ENCODE measurements around the gene SLC11A2. TPM values are rescaled to one million over a fixed set of nuclear protein-coding genes. Genes with fewer than 3 reads are reported as not detected.

SLC11A2 gene
- total RNA-seq, 1 experiment from 2014 or later: 47.9 TPM

DNA sequence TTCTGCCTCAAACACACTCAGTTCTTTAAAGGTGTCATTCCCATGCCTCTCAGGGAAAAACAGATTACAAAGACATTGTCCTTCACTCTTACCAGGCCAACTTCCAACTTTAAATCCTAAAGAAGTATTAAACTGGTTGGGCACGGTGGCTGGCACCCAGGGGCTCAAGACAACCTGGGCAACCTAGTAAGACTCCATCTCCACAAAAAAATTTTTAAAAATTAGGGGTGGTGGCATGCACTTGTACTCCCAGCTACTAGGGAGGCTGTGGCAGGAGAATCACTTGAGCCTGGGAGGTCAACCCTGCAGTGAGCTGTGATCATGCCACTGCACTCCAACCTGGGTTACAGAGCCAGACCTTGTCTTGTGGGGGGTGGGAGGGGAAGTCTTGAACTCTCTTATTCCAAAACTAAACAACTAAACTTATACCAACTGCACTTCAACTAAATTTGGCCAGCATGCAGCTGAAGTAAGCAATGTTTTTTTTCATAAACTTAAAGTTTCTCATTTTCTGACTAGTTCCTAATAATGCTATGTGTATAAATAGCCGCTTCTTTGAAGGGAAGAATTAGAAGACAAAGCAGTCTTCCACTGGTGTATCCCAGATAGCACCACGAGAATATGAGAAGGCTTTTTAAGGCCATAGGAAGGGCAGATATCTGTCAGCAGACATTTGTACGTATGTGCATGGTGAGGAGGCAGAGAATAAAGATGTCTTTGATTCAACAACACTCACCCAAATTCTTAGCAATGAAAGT is 2.4 kb downstream of the SLC11A2 start:
- H4K5ac ChIP-seq (ENCODE audit: insufficient read length, low read depth, low read length): no peak overlapping the region
- H3K18ac ChIP-seq (ENCODE audit: insufficient read length, low read depth, low read length): no peak overlapping the region
- no peak overlapping the region for H4K91ac ChIP-seq (ENCODE audit: insufficient read length, low read depth, low read length)
- H2BK15ac ChIP-seq (ENCODE audit: low read depth, low read length): no peak overlapping the region
- H3K79me1 ChIP-seq (ENCODE audit: insufficient read depth, low read depth, low read length, poor library complexity, severe bottlenecking): no peaks in the 10 kb centered on the region
- no peak for DNase-seq
- H3K36me3 Mint-ChIP-seq (ENCODE audit: insufficient read depth in 1 of 3, low read depth in 3 of 3): no peaks in the 10 kb centered on the region
- H3K23me2 ChIP-seq (ENCODE audit: insufficient read length, low read depth, low read length, poor library complexity, severe bottlenecking): peaks cover 7% of the 10 kb centered on the region
- H3K23ac ChIP-seq (ENCODE audit: insufficient read length, low read depth, low read length): no peak overlapping the region
- no CpG with 5 or more reads among the region's 4 CpGs for WGBS (ENCODE audit: extremely low coverage, insufficient read length, low lambda C conversion rate)
- no peak overlapping the region for H3K27ac ChIP-seq (ENCODE audit: insufficient read length, low read depth, low read length)
- no peak overlapping the region for H2AFZ ChIP-seq (ENCODE audit: low read length)
- no peaks in the 10 kb centered on the region for H4K20me1 ChIP-seq (ENCODE audit: control insufficient read depth, insufficient read depth, insufficient read length)
- H2BK120ac ChIP-seq (ENCODE audit: low read depth, low read length, poor library complexity, severe bottlenecking): no peak overlapping the region
- no peak overlapping the region for H3K9ac ChIP-seq (ENCODE audit: extremely low read depth, insufficient read length, low read length)
- no peak overlapping the region for H3T11ph ChIP-seq (ENCODE audit: low read length)
- H3K27ac Mint-ChIP-seq: peak overlapping the region; percentile 95 to 97 (median 97)
- peaks cover 2% of the 10 kb centered on the region for H3K27me3 Mint-ChIP-seq (ENCODE audit: low read depth)
- H2BK5ac ChIP-seq (ENCODE audit: insufficient read length, low read length): no peak overlapping the region
- H3K4me2 ChIP-seq (ENCODE audit: insufficient read depth, insufficient read length, low read length): no peak overlapping the region
- no peak overlapping the region for H3K14ac ChIP-seq (ENCODE audit: insufficient read depth, low read length)
- peaks cover 51% of the 10 kb centered on the region in 2 experiments for H3K4me1 Mint-ChIP-seq
- no peak overlapping the region for H4K8ac ChIP-seq (replicated peaks; ENCODE audit: insufficient read length, low read depth, low read length)
- no peaks in the 10 kb centered on the region for H3K9me3 ChIP-seq (ENCODE audit: control insufficient read depth, low read depth, low read length)
- peaks cover 8% of the 10 kb centered on the region for H3K79me2 ChIP-seq (ENCODE audit: insufficient read depth, low read length)
- no peaks in the 10 kb centered on the region for H3K9me3 Mint-ChIP-seq
- no peaks in the 10 kb centered on the region for H3K27me3 ChIP-seq (ENCODE audit: insufficient read depth, low read length)
- TF ChIP-seq, protein P1, sequence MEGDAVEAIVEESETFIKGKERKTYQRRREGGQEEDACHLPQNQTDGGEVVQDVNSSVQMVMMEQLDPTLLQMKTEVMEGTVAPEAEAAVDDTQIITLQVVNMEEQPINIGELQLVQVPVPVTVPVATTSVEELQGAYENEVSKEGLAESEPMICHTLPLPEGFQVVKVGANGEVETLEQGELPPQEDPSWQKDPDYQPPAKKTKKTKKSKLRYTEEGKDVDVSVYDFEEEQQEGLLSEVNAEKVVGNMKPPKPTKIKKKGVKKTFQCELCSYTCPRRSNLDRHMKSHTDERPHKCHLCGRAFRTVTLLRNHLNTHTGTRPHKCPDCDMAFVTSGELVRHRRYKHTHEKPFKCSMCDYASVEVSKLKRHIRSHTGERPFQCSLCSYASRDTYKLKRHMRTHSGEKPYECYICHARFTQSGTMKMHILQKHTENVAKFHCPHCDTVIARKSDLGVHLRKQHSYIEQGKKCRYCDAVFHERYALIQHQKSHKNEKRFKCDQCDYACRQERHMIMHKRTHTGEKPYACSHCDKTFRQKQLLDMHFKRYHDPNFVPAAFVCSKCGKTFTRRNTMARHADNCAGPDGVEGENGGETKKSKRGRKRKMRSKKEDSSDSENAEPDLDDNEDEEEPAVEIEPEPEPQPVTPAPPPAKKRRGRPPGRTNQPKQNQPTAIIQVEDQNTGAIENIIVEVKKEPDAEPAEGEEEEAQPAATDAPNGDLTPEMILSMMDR (conservative IDR thresholded peaks at IDR 0.05): no peak
- peak overlapping the region; percentile 78 to 92 for H3K4me3 Mint-ChIP-seq
- no peak overlapping the region for H2AK5ac ChIP-seq (ENCODE audit: insufficient read length, low read length)
- H2BK12ac ChIP-seq (ENCODE audit: insufficient read length, low read depth, low read length): no peak overlapping the region
- H3K56ac ChIP-seq (ENCODE audit: insufficient read length, low read depth, low read length): no peak overlapping the region
- no peak overlapping the region for H3K4ac ChIP-seq (ENCODE audit: low read depth, low read length)
- no peak overlapping the region for H2BK20ac ChIP-seq (ENCODE audit: low read depth, low read length, poor library complexity, severe bottlenecking)
- peaks cover 3% of the 10 kb centered on the region; the same call in 1 of the 2 replicates for H3K4me1 ChIP-seq (ENCODE audit: insufficient read depth, low read length)

Data from H9 (cell line).